Measurements from ENCODE around the gene PNLDC1.

GRCh38 chr6:159830501-159831372 lies 30.7 kb downstream of the PNLDC1 start:
- TF ChIP-seq CTCF (conservative IDR thresholded peaks at IDR 0.05) (no peak), EZH2 (IDR thresholded peaks at IDR 0.05; ENCODE audit: low read depth) (no peak)

All from PC-9 (cell line).